Measurements from ENCODE around the gene KCNA5. TPM values are rescaled to one million over a fixed set of nuclear protein-coding genes. Genes with fewer than 3 reads are reported as not detected.

Gene KCNA5
- total RNA-seq, 1 experiment from 2014 or later = not detected

DNA sequence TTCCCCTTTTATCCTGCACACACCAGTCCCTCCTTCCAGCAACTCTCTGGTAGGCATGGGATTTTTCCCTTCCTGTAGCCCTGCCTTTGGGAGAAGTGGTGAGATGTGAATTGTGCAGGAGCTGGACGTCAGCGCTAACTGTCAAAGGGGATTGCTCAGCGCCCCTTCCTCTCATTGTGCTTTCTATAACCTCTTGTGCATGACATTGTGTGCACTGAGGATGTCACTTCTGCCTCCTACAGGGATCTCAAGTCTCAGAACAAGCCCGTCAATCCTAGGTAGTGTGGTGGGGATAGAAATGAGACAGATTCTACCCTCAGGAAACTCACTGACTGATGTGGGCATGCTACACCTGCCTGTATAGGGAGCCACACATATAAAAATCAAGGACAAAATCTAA is 8.7 kb downstream of the KCNA5 start:
- Histone ChIP-seq H3K36me3 (ENCODE audit: control insufficient read depth, insufficient read depth, low read length) (no peaks in the 10 kb centered on the region), H3K9me3 (no peaks in the 10 kb centered on the region), H3K27me3 (replicated peaks; ENCODE audit: control insufficient read depth, insufficient read depth, low read length) (peaks cover 5% of the 10 kb centered on the region; the same call in 1 of the 2 replicates), H3K4me3 (ENCODE audit: low read depth, low read length) (no peak overlapping the region), H3K4me1 (no peaks in the 10 kb centered on the region)
- intact Hi-C loops (cut with micrococcal nuclease; ENCODE audit: unreplicated experiment) = no loop called here
- TF ChIP-seq, protein P1, sequence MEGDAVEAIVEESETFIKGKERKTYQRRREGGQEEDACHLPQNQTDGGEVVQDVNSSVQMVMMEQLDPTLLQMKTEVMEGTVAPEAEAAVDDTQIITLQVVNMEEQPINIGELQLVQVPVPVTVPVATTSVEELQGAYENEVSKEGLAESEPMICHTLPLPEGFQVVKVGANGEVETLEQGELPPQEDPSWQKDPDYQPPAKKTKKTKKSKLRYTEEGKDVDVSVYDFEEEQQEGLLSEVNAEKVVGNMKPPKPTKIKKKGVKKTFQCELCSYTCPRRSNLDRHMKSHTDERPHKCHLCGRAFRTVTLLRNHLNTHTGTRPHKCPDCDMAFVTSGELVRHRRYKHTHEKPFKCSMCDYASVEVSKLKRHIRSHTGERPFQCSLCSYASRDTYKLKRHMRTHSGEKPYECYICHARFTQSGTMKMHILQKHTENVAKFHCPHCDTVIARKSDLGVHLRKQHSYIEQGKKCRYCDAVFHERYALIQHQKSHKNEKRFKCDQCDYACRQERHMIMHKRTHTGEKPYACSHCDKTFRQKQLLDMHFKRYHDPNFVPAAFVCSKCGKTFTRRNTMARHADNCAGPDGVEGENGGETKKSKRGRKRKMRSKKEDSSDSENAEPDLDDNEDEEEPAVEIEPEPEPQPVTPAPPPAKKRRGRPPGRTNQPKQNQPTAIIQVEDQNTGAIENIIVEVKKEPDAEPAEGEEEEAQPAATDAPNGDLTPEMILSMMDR (IDR thresholded peaks at IDR 0.05; ENCODE audit: insufficient read depth in 1 of 2, low read depth in 1 of 2, low read length in 1 of 2, severe bottlenecking in 1 of 2, unreplicated experiment in 1 of 2) = no peak
- BruUV-seq (replicated peaks) = no TSS peak
- Mint-ChIP-seq H3K4me1 (ENCODE audit: low read depth, unreplicated experiment) (no peaks in the 10 kb centered on the region), H3K36me3 (ENCODE audit: insufficient read depth, unreplicated experiment) (no peaks in the 10 kb centered on the region), H3K27ac (ENCODE audit: unreplicated experiment) (no peak overlapping the region), H3K9me3 (ENCODE audit: unreplicated experiment) (no peaks in the 10 kb centered on the region), H3K4me3 (ENCODE audit: unreplicated experiment) (no peak overlapping the region), H3K27me3 (ENCODE audit: insufficient read depth, unreplicated experiment) (peaks cover 36% of the 10 kb centered on the region)
- ChIA-PET POLR2A (no interaction called here), CTCF (no interaction called here)
- no peak for DNase-seq

DNA sequence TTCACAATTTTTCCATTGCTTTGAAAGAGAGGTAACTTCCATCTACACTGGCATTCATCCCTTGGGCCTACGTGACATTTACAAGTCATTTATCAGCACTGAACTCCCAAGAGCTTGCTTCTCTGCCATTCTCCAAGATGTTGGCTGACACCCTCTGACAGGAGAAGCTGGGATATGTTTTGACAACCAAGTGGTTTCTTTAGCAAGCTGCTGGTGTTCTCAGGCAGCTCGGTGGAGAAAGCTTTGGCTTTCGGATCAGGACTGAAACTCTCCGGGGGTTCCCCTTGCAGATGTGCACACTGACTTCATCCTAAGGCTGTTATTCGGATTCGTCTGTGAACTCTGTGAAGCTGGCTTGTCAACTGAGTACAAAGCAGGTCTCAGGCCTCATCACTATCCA is 15.7 kb downstream of the KCNA5 start:
- peaks cover 35% of the 10 kb centered on the region for H3K27me3 Mint-ChIP-seq (ENCODE audit: insufficient read depth, unreplicated experiment)
- H3K36me3 Mint-ChIP-seq (ENCODE audit: insufficient read depth, unreplicated experiment) = no peaks in the 10 kb centered on the region
- no peaks in the 10 kb centered on the region for H3K4me1 Mint-ChIP-seq (ENCODE audit: low read depth, unreplicated experiment)
- H3K4me1 ChIP-seq = no peaks in the 10 kb centered on the region
- intact Hi-C loops (cut with micrococcal nuclease; ENCODE audit: unreplicated experiment) = no loop called here
- H3K27me3 ChIP-seq (replicated peaks; ENCODE audit: control insufficient read depth, insufficient read depth, low read length) = peaks cover 1% of the 10 kb centered on the region; the same call in 1 of the 2 replicates
- no peak overlapping the region for H3K4me3 Mint-ChIP-seq (ENCODE audit: unreplicated experiment)
- DNase-seq = no peak
- no peak overlapping the region for H3K4me3 ChIP-seq (ENCODE audit: low read depth, low read length)
- H3K9me3 ChIP-seq = no peaks in the 10 kb centered on the region
- H3K36me3 ChIP-seq (ENCODE audit: control insufficient read depth, insufficient read depth, low read length) = no peaks in the 10 kb centered on the region
- no TSS peak for BruUV-seq (replicated peaks)
- ChIA-PET CTCF (no interaction called here), POLR2A (no interaction called here)
- TF ChIP-seq, protein P1 (IDR thresholded peaks at IDR 0.05; ENCODE audit: insufficient read depth in 1 of 2, low read depth in 1 of 2, low read length in 1 of 2, severe bottlenecking in 1 of 2, unreplicated experiment in 1 of 2) = no peak
- H3K9me3 Mint-ChIP-seq (ENCODE audit: unreplicated experiment) = no peaks in the 10 kb centered on the region
- H3K27ac Mint-ChIP-seq (ENCODE audit: unreplicated experiment) = no peak overlapping the region

DNA sequence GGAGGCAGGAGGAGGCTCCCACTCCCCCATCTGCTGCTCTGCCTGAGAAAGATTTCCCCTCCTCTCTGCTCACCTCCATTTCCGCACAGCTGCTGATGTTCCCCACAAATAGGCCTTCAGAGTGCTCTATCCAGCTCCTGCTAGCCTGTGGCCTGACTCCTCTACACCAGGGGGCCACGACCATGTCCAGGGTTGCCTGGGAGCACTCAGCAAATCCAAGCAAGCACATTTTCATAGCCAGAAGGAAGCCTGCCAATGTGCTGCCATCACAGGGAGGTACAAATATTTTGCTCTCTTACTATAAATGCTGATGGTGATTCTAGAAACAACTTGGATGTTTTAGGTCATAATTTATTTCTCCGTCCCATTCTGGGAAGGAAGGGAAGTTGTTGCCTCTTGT is 17.3 kb downstream of the KCNA5 start:
- no peak overlapping the region for H3K4me3 Mint-ChIP-seq (ENCODE audit: unreplicated experiment)
- H3K36me3 Mint-ChIP-seq (ENCODE audit: insufficient read depth, unreplicated experiment) = no peaks in the 10 kb centered on the region
- Histone ChIP-seq H3K4me3 (ENCODE audit: low read depth, low read length) (no peak overlapping the region), H3K27me3 (replicated peaks; ENCODE audit: control insufficient read depth, insufficient read depth, low read length) (peaks cover 3% of the 10 kb centered on the region; the same call in 1 of the 2 replicates), H3K4me1 (no peaks in the 10 kb centered on the region), H3K9me3 (no peaks in the 10 kb centered on the region), H3K36me3 (ENCODE audit: control insufficient read depth, insufficient read depth, low read length) (no peaks in the 10 kb centered on the region)
- ChIA-PET CTCF (no interaction called here), POLR2A (no interaction called here)
- DNase-seq = no peak
- intact Hi-C loops (cut with micrococcal nuclease; ENCODE audit: unreplicated experiment) = no loop called here
- no peak overlapping the region for H3K27ac Mint-ChIP-seq (ENCODE audit: unreplicated experiment)
- H3K27me3 Mint-ChIP-seq (ENCODE audit: insufficient read depth, unreplicated experiment) = peaks cover 33% of the 10 kb centered on the region
- TF ChIP-seq, protein P1 (IDR thresholded peaks at IDR 0.05; ENCODE audit: insufficient read depth in 1 of 2, low read depth in 1 of 2, low read length in 1 of 2, severe bottlenecking in 1 of 2, unreplicated experiment in 1 of 2) = no peak
- H3K9me3 Mint-ChIP-seq (ENCODE audit: unreplicated experiment) = no peaks in the 10 kb centered on the region
- no TSS peak for BruUV-seq (replicated peaks)
- H3K4me1 Mint-ChIP-seq (ENCODE audit: low read depth, unreplicated experiment) = no peaks in the 10 kb centered on the region

Measured in Caco-2 (cell line).